Measurements from ENCODE around the gene TARBP2. TPM values are rescaled to one million over a fixed set of nuclear protein-coding genes. Genes with fewer than 3 reads are reported as not detected.

TARBP2 gene
- total and polyA plus RNA-seq, 2 experiments from 2014 or later: 58.3 to 79.8 TPM

- Histone ChIP-seq H3K27me3 (no peaks in the 10 kb centered on the region), H3K4me3 (no peak overlapping the region), H3K9me3 (ENCODE audit: low read depth) (no peaks in the 10 kb centered on the region), H3K36me3 (peaks cover 77% of the 10 kb centered on the region), H3K4me1 (ENCODE audit: low read depth) (peaks cover 61% of the 10 kb centered on the region), H3K27ac (peak overlapping the region; percentile 68)
- DNase-seq (ENCODE audit: low read depth in 1 of 2, low spot score in 1 of 2): no peak
- TF ChIP-seq, protein P1, sequence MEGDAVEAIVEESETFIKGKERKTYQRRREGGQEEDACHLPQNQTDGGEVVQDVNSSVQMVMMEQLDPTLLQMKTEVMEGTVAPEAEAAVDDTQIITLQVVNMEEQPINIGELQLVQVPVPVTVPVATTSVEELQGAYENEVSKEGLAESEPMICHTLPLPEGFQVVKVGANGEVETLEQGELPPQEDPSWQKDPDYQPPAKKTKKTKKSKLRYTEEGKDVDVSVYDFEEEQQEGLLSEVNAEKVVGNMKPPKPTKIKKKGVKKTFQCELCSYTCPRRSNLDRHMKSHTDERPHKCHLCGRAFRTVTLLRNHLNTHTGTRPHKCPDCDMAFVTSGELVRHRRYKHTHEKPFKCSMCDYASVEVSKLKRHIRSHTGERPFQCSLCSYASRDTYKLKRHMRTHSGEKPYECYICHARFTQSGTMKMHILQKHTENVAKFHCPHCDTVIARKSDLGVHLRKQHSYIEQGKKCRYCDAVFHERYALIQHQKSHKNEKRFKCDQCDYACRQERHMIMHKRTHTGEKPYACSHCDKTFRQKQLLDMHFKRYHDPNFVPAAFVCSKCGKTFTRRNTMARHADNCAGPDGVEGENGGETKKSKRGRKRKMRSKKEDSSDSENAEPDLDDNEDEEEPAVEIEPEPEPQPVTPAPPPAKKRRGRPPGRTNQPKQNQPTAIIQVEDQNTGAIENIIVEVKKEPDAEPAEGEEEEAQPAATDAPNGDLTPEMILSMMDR (IDR thresholded peaks at IDR 0.05; ENCODE audit: low read depth, low read length): no peak
Observed at GRCh38 chr12:53456654-53457366, 44.3 kb upstream of the TARBP2 start.

- Histone ChIP-seq H3K27ac (peak overlapping the region; percentile 88), H3K4me1 (ENCODE audit: low read depth) (peaks cover 65% of the 10 kb centered on the region), H3K27me3 (no peaks in the 10 kb centered on the region), H3K9me3 (ENCODE audit: low read depth) (no peaks in the 10 kb centered on the region), H3K36me3 (peaks cover 98% of the 10 kb centered on the region), H3K4me3 (no peak overlapping the region)
- no peak for DNase-seq (ENCODE audit: low read depth in 1 of 2, low spot score in 1 of 2)
- TF ChIP-seq, protein P1 (IDR thresholded peaks at IDR 0.05; ENCODE audit: low read depth, low read length): no peak
Observed at GRCh38 chr12:53459097-53459496, 42.0 kb upstream of the TARBP2 start.

- TF ChIP-seq, protein P1 (IDR thresholded peaks at IDR 0.05; ENCODE audit: low read depth, low read length): no peak
- no peaks in the 10 kb centered on the region for H3K9me3 ChIP-seq (ENCODE audit: low read depth)
- H3K4me1 ChIP-seq (ENCODE audit: low read depth): peaks cover 46% of the 10 kb centered on the region
- H3K27ac ChIP-seq: peak overlapping the region; percentile 88
- DNase-seq (ENCODE audit: low read depth in 1 of 2, low spot score in 1 of 2): peak in 1 of 2 donors; percentile 90
- no peaks in the 10 kb centered on the region for H3K27me3 ChIP-seq
- H3K4me3 ChIP-seq: peak overlapping the region; percentile 10
- H3K36me3 ChIP-seq: peaks cover 96% of the 10 kb centered on the region
Observed at GRCh38 chr12:53461059-53461458, 40.0 kb upstream of the TARBP2 start.

DNA sequence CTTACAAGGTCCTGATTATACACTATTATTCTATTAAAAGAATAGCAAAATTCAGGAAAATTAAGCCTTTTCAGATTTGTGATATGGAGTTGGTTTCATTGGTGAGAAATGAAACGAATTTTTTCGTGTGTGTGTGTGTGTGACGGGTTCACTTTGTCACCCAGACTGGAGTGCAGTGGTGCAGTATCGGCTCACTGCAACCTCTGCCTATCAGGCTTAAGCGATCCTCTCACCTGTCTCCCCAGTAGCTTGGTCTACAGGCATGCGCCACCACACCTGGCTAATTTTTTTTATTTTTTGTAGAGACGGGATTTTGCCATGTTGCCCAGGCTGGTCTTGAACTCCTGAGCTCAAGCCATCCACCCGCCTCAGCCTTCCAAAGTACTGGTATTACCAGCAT is 39.5 kb upstream of the TARBP2 start:
- DNase-seq (ENCODE audit: low read depth in 1 of 2, low spot score in 1 of 2): no peak
- Histone ChIP-seq H3K9me3 (ENCODE audit: low read depth) (no peaks in the 10 kb centered on the region), H3K4me1 (ENCODE audit: low read depth) (peaks cover 40% of the 10 kb centered on the region), H3K36me3 (peaks cover 96% of the 10 kb centered on the region), H3K4me3 (peak overlapping the region; percentile 10), H3K27me3 (no peaks in the 10 kb centered on the region), H3K27ac (peak overlapping the region; percentile 88)
- TF ChIP-seq, protein P1 (IDR thresholded peaks at IDR 0.05; ENCODE audit: low read depth, low read length): no peak

- Histone ChIP-seq H3K27me3 (no peaks in the 10 kb centered on the region), H3K4me1 (ENCODE audit: low read depth) (peaks cover 38% of the 10 kb centered on the region)
Observed at GRCh38 chr12:53462935-53463334, 38.1 kb upstream of the TARBP2 start.

More at GRCh38 chr12:53462935-53463334, 38.1 kb upstream of the TARBP2 start:
- H3K9me3 ChIP-seq (ENCODE audit: low read depth): no peaks in the 10 kb centered on the region
- no peak overlapping the region for H3K4me3 ChIP-seq
- peak overlapping the region; percentile 61 for H3K27ac ChIP-seq
- peaks cover 99% of the 10 kb centered on the region for H3K36me3 ChIP-seq
- DNase-seq (ENCODE audit: low read depth in 1 of 2, low spot score in 1 of 2): no peak
- TF ChIP-seq, protein P1 (IDR thresholded peaks at IDR 0.05; ENCODE audit: low read depth, low read length): no peak
